Endothelial cell of umbilical vein (primary cell): ENCODE data around the gene CNTNAP2. TPM values are rescaled to one million over a fixed set of nuclear protein-coding genes. Genes with fewer than 3 reads are reported as not detected.

Experiments used
- BruUV-seq: library from RNA; stranded (reverse); fragments of 400-500 nt; replicated peaks from 2 replicates; lab custom pipeline; 2021; lab: Mats Ljungman, UMichigan
- CTCF ChIA-PET: fragments of 300-600, 350-600 bp; sonication (Branson Sonifier 250); formaldehyde crosslinking; loops from one replicate; lab custom pipeline; 2021; ENCODE audit warnings: antibody characterized with exemption, inconsistent platforms; lab: Charles Lee
- POLR2A ChIA-PET: fragments of 300-600, 350-600 bp; sonication (Branson Sonifier 250); formaldehyde crosslinking; loops from one replicate; lab custom pipeline; 2021; ENCODE audit warnings: antibody characterized with exemption, inconsistent platforms; lab: Charles Lee
- DNase-seq: peaks from one replicate; pipeline ENCODE4 v3.0.0-alpha.2; 2011; ENCODE audit warnings: low read depth, low spot score
- FAIRE-seq: peaks from 2 replicates; lab custom pipeline; 2011; peaks lifted over from hg19 to GRCh38; lab: Jason Lieb, UNC
- H2AFZ ChIP-seq: 2 replicates; pipeline ENCODE4 v1.6.0; 2012; ENCODE audit warnings: low read depth, low read length, control low read depth, inconsistent platforms
- H3K27ac ChIP-seq: 2 replicates; pipeline ENCODE4 v1.5.1; 2011; ENCODE audit warnings: low read depth, mild to moderate bottlenecking, control low read depth, low read length, moderate library complexity; ENCODE audit not compliant: insufficient read depth
- H3K27me3 ChIP-seq, 2 experiments: 2 replicates each; pipeline versions ENCODE4 v1.6.0 to v1.6.1; 2011; ENCODE audit warnings: low read length in 2 of 2, mixed read lengths in 1 of 2; ENCODE audit not compliant: control insufficient read depth in 2 of 2, insufficient read depth in 2 of 2
- H3K36me3 ChIP-seq, 2 experiments: 2 replicates in 1 of 2; 3 replicates in 1 of 2; pipeline ENCODE4 v1.5.1; 2011; ENCODE audit warnings: low read length in 2 of 2, mild to moderate bottlenecking in 1 of 2, moderate library complexity in 1 of 2; ENCODE audit not compliant: control insufficient read depth in 2 of 2, insufficient read depth in 2 of 2; ENCODE audit errors: extremely low read depth in 1 of 2
- H3K4me1 ChIP-seq: 3 replicates; pipeline ENCODE4 v1.5.1; 2011; ENCODE audit warnings: mild to moderate bottlenecking, low read length; ENCODE audit not compliant: control insufficient read depth, insufficient read depth; ENCODE audit errors: extremely low read depth
- H3K4me2 ChIP-seq: 2 replicates; pipeline ENCODE4 v1.6.1; 2011; ENCODE audit warnings: low read length, control low read depth, mixed read lengths; ENCODE audit not compliant: insufficient read depth
- H3K4me3 ChIP-seq, 3 experiments: fragments of 200-600 bp in 1 of 3; sonication (generic), shearing (Covaris generic) in 1 of 3; replicated peaks in 1 of 3; 2 replicates each; pipeline ENCODE4 v1.5.1; 2011 to 2016; ENCODE audit warnings: control low read depth in 3 of 3, low read length in 3 of 3, mild to moderate bottlenecking in 2 of 3, inconsistent platforms in 1 of 3, low read depth in 1 of 3, moderate library complexity in 1 of 3; ENCODE audit not compliant: insufficient read depth in 1 of 3
- H3K79me2 ChIP-seq: 2 replicates; pipeline ENCODE4 v1.6.0; 2012; ENCODE audit warnings: low read length, inconsistent platforms; ENCODE audit not compliant: control insufficient read depth, insufficient read depth
- H3K9ac ChIP-seq: replicated peaks from 2 replicates; pipeline ENCODE3; 2011; ENCODE audit warnings: low read length, control low read depth; ENCODE audit not compliant: insufficient read depth; ENCODE audit errors: extremely low read depth
- H3K9me1 ChIP-seq: replicated peaks from 3 replicates; pipeline ENCODE4 v1.6.0; 2011; ENCODE audit warnings: mild to moderate bottlenecking, low read length; ENCODE audit not compliant: control insufficient read depth, insufficient read depth; ENCODE audit errors: extremely low read depth
- H3K9me3 ChIP-seq: replicated peaks from 2 replicates; pipeline ENCODE4 v1.5.1; 2012; ENCODE audit warnings: low read length, inconsistent platforms; ENCODE audit not compliant: control insufficient read depth, insufficient read depth
- H4K20me1 ChIP-seq: replicated peaks from 2 replicates; pipeline ENCODE3; 2011; ENCODE audit warnings: mild to moderate bottlenecking, low read length; ENCODE audit not compliant: control insufficient read depth, insufficient read depth; ENCODE audit errors: extremely low read depth
- EZH2 ChIP-seq: IDR thresholded peaks from 2 replicates; pipeline ENCODE4 v1.6.1; 2012; ENCODE audit warnings: borderline replicate concordance, low read depth, mild to moderate bottlenecking, moderate library complexity, low read length, inconsistent platforms; ENCODE audit not compliant: severe bottlenecking
- FOS ChIP-seq: IDR thresholded peaks from 2 replicates; pipeline ENCODE4 v1.6.1; 2011; ENCODE audit warnings: mild to moderate bottlenecking, low read length, moderate library complexity, borderline replicate concordance; ENCODE audit not compliant: insufficient read depth
- GATA2 ChIP-seq: IDR thresholded peaks from 2 replicates; pipeline ENCODE4 v1.7.0; 2011; ENCODE audit warnings: low read depth, mild to moderate bottlenecking, moderate library complexity, mixed read lengths, low read length; ENCODE audit not compliant: insufficient read length, insufficient read depth
- JUN ChIP-seq: IDR thresholded peaks from 2 replicates; pipeline ENCODE4 v1.6.1; 2011; ENCODE audit warnings: borderline replicate concordance, low read depth; ENCODE audit not compliant: insufficient read length, insufficient read depth
- MYC ChIP-seq: IDR thresholded peaks from one replicate; pipeline ENCODE4 v1.6.1; 2011; ENCODE audit warnings: mild to moderate bottlenecking, low read depth, low read length
- POLR2AphosphoS5 ChIP-seq: IDR thresholded peaks from 2 replicates; pipeline ENCODE4 v1.6.1; 2012; ENCODE audit warnings: low read depth, mild to moderate bottlenecking, control low read depth, low read length, moderate library complexity; ENCODE audit not compliant: insufficient read depth
- dilution Hi-C: fragments of 300-500 bp; cut with MboI; formaldehyde crosslinking; loops from one replicate; pipeline ENCODE4 v1.15.0; 2019; ENCODE audit warnings: low sequenced_read_pairs; ENCODE audit not compliant: extremely low pct_ligation_motif_present
- intact Hi-C: fragments of 100-400 bp; cut with micrococcal nuclease; formaldehyde crosslinking; loops from one replicate; pipeline ENCODE4 v1.10.0; 2022
- polyA plus RNA-seq, 4 experiments: library from polyadenylated mRNA; depleted of rRNA in 3 of 4; stranded (reverse) in 3 of 4; unstranded in 1 of 4; fragments of >200 nt; gene quantifications; 2 replicates each; pipeline versions ENCODE4 v1.2.1 to v1.2.3, GENCODE V29; 2011 to 2012; ENCODE audit warnings: missing spikeins in 1 of 4
- total RNA-seq: library from RNA; stranded (reverse); gene quantifications from 2 replicates; pipeline ENCODE4 v1.2.3, GENCODE V29; 2021
- TF ChIP-seq, protein P1 (sequence below), 2 donors: IDR thresholded peaks; 1 replicate in 1 of 2; 2 replicates in 1 of 2; pipeline ENCODE4 v1.5.1; 2011; ENCODE audit warnings: low read length in 2 of 2, mild to moderate bottlenecking in 2 of 2, moderate library complexity in 2 of 2, control low read depth in 1 of 2, inconsistent platforms in 1 of 2, low read depth in 1 of 2; ENCODE audit not compliant: insufficient read depth in 1 of 2; ENCODE audit errors: extremely low read depth in 1 of 2

The CNTNAP2 gene
- total and polyA plus RNA-seq, 2 donors (not counting 3 experiments of a cell fraction or from before 2014, with no cell fraction given): not detected

DNA sequence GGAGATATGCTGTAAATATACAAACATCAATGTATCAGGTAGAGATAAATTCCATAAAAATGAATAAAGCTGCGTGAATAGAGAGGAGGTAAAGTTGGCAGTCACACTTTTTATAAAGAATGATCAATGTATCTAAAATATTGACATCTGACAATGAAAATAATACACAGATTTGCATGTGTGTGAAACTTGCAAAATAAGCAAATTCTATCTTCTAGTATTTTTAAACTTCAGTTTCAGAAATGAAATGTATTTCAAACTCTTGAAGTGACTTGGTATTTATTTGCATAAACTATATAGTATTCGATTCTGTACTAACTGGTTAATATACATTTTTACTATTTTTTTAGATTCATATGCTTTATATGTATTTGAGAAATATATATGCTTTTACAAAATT, 986.6 kb downstream of the CNTNAP2 start:
- Histone ChIP-seq H3K9ac (no peak overlapping the region), H3K4me1 (no peaks in the 10 kb centered on the region), H3K27me3 (no peaks in the 10 kb centered on the region), H3K4me3 (no peak overlapping the region), H3K9me1 (no peaks in the 10 kb centered on the region), H3K4me2 (no peak overlapping the region), H4K20me1 (no peaks in the 10 kb centered on the region), H3K79me2 (no peaks in the 10 kb centered on the region), H3K9me3 (no peaks in the 10 kb centered on the region), H3K27ac (no peak overlapping the region), H3K36me3 (no peaks in the 10 kb centered on the region), H2AFZ (no peak overlapping the region)
- TF ChIP-seq FOS: no peak
- no peak for TF ChIP-seq JUN
- TF ChIP-seq GATA2: no peak
- TF ChIP-seq, protein P1, sequence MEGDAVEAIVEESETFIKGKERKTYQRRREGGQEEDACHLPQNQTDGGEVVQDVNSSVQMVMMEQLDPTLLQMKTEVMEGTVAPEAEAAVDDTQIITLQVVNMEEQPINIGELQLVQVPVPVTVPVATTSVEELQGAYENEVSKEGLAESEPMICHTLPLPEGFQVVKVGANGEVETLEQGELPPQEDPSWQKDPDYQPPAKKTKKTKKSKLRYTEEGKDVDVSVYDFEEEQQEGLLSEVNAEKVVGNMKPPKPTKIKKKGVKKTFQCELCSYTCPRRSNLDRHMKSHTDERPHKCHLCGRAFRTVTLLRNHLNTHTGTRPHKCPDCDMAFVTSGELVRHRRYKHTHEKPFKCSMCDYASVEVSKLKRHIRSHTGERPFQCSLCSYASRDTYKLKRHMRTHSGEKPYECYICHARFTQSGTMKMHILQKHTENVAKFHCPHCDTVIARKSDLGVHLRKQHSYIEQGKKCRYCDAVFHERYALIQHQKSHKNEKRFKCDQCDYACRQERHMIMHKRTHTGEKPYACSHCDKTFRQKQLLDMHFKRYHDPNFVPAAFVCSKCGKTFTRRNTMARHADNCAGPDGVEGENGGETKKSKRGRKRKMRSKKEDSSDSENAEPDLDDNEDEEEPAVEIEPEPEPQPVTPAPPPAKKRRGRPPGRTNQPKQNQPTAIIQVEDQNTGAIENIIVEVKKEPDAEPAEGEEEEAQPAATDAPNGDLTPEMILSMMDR (IDR thresholded peaks at IDR 0.05; ENCODE audit: extremely low read depth in 1 of 2, insufficient read depth in 1 of 2, low read depth in 1 of 2, low read length in 2 of 2): no peak
- no peak for TF ChIP-seq EZH2
- TF ChIP-seq MYC: no peak
- no peak for TF ChIP-seq POLR2AphosphoS5
- DNase-seq (no peak), FAIRE-seq (no peak)
- POLR2A ChIA-PET: no interaction called here
- no TSS peak for BruUV-seq
- intact Hi-C loops (no loop called here), dilution Hi-C loops (no loop called here)
- CTCF ChIA-PET: no interaction called here
